GM12865 (cell line): ENCODE results near the gene CCSER1.
"Not testable (repeated sequence)": the region's sequence is repeated elsewhere in the genome, so short reads cannot be mapped to it uniquely, and the experiment has no call there.

ENCODE experiments used
- DNase-seq: peaks from one replicate; pipeline ENCODE4 v3.0.0; 2010; ENCODE audit warnings: low read depth
- H3K4me3 ChIP-seq: 2 replicates; pipeline ENCODE4 v1.5.1; 2011; ENCODE audit warnings: mild to moderate bottlenecking, low read depth, low read length, control low read depth
- CTCF ChIP-seq: IDR thresholded peaks from 2 replicates; pipeline ENCODE4 v1.5.1; 2011; ENCODE audit warnings: low read length, control low read depth, low read depth, inconsistent platforms; ENCODE audit not compliant: insufficient read depth; ENCODE audit errors: missing control alignments

The CCSER1 gene

GRCh38 chr4:91426725-91427124, 1299.5 kb downstream of the CCSER1 start:
- no peak for DNase-seq
- no peak overlapping the region for H3K4me3 ChIP-seq
- TF ChIP-seq CTCF = no peak

- TF ChIP-seq CTCF = no peak
- no peak for DNase-seq
- no peak overlapping the region for H3K4me3 ChIP-seq
Observed at GRCh38 chr4:91427171-91427570, 1300.0 kb downstream of the CCSER1 start.

- DNase-seq = no peak
- TF ChIP-seq CTCF = no peak
- H3K4me3 ChIP-seq = no peak overlapping the region
Observed at GRCh38 chr4:91434631-91435030, 1307.4 kb downstream of the CCSER1 start.

GRCh38 chr4:91436556-91436955, 1309.4 kb downstream of the CCSER1 start:
- no peak for TF ChIP-seq CTCF
- H3K4me3 ChIP-seq = no peak overlapping the region
- no peak for DNase-seq

GRCh38 chr4:91447168-91447567, 1320.0 kb downstream of the CCSER1 start:
- DNase-seq = no peak
- no peak for TF ChIP-seq CTCF

GRCh38 chr4:91448668-91449330, 1321.6 kb downstream of the CCSER1 start:
- no peak for DNase-seq
- no peak for TF ChIP-seq CTCF
- H3K4me3 ChIP-seq = no peak overlapping the region

More at GRCh38 chr4:91447168-91447567, 1320.0 kb downstream of the CCSER1 start:
- H3K4me3 ChIP-seq = no peak overlapping the region

- no peak for DNase-seq
- no peak for TF ChIP-seq CTCF
- H3K4me3 ChIP-seq = no peak overlapping the region
Observed at GRCh38 chr4:91454111-91454510, 1326.9 kb downstream of the CCSER1 start.

GRCh38 chr4:91462566-91462965, 1335.4 kb downstream of the CCSER1 start:
- not testable (repeated sequence) for DNase-seq, H3K4me3 ChIP-seq
